WTC11 (cell line): Measurements from ENCODE around the gene CLUH. TPM values are rescaled to one million over a fixed set of nuclear protein-coding genes. Genes with fewer than 3 reads are reported as not detected.

Experiments used
- NFATC4 ChIP-seq: fragments of 250-450 bp; sonication (Bioruptor Pico); IDR thresholded peaks from 2 replicates; pipeline ENCODE4 v1.9.0; 2021; ENCODE audit warnings: mild to moderate bottlenecking
- ZNF317 ChIP-seq: sonication (generic); formaldehyde crosslinking; IDR thresholded peaks from 2 replicates; pipeline ENCODE4 v1.8.1; 2023; ENCODE audit warnings: low read depth, mild to moderate bottlenecking, moderate library complexity, missing genetic modification reagents, borderline replicate concordance
- microRNA-seq: library from miRNA; unstranded; fragments of <30 nt; microRNA quantifications from one replicate; pipeline ENCODE4 v1.2.0, GENCODE V29; 2022; ENCODE audit warnings: borderline number of aligned reads
- total RNA-seq: library from RNA; stranded (reverse); gene quantifications from 3 replicates; pipeline ENCODE4 v1.2.3, GENCODE V29; 2021
- TF ChIP-seq, protein P1 (sequence below): sonication (generic); formaldehyde crosslinking; IDR thresholded peaks from 2 replicates; pipeline ENCODE4 v1.8.0; 2023; ENCODE audit warnings: mild to moderate bottlenecking, missing genetic modification reagents
- TF ChIP-seq, protein P2 (sequence below): sonication (generic); formaldehyde crosslinking; IDR thresholded peaks from 2 replicates; pipeline ENCODE4 v1.8.0; 2022; ENCODE audit warnings: missing genetic modification reagents
- TF ChIP-seq, protein P3 (sequence below): fragments of 250-450 bp; sonication (Bioruptor Pico); IDR thresholded peaks from 2 replicates; pipeline ENCODE4 v1.9.0; 2021; ENCODE audit warnings: mild to moderate bottlenecking
- TF ChIP-seq, protein P4 (sequence below): sonication (generic); formaldehyde crosslinking; IDR thresholded peaks from 2 replicates; pipeline ENCODE4 v1.8.0; 2023; ENCODE audit warnings: missing genetic modification reagents

The CLUH gene
- total RNA-seq, 1 experiment from 2014 or later = 105 TPM

DNA sequence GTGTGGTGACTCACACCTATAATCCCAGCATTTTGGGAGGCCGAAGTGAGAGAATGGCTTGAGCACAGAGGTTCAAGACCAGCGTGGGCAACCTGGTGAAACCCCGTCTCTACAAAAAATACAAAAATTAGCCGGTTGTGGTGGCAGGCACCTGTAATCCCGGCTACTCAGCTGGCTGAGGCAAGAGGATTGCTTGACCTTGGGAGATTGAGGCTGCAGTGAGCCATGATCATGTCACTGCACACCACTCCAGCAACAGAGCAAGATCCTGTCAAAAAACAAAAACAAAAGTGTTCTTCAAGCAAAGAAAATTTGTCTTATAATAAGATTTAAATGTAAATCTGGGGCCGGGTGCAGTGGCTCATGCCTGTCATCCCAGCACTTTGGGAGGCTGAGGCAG, 66.6 kb downstream of the CLUH start (continued):
- TF ChIP-seq, protein P1, sequence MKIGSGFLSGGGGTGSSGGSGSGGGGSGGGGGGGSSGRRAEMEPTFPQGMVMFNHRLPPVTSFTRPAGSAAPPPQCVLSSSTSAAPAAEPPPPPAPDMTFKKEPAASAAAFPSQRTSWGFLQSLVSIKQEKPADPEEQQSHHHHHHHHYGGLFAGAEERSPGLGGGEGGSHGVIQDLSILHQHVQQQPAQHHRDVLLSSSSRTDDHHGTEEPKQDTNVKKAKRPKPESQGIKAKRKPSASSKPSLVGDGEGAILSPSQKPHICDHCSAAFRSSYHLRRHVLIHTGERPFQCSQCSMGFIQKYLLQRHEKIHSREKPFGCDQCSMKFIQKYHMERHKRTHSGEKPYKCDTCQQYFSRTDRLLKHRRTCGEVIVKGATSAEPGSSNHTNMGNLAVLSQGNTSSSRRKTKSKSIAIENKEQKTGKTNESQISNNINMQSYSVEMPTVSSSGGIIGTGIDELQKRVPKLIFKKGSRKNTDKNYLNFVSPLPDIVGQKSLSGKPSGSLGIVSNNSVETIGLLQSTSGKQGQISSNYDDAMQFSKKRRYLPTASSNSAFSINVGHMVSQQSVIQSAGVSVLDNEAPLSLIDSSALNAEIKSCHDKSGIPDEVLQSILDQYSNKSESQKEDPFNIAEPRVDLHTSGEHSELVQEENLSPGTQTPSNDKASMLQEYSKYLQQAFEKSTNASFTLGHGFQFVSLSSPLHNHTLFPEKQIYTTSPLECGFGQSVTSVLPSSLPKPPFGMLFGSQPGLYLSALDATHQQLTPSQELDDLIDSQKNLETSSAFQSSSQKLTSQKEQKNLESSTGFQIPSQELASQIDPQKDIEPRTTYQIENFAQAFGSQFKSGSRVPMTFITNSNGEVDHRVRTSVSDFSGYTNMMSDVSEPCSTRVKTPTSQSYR (CRISPR knock-in tag) = no peak
- TF ChIP-seq ZNF317 (CRISPR knock-in tag) (no peak), NFATC4 (CRISPR knock-in tag) (no peak)
- TF ChIP-seq, protein P2, sequence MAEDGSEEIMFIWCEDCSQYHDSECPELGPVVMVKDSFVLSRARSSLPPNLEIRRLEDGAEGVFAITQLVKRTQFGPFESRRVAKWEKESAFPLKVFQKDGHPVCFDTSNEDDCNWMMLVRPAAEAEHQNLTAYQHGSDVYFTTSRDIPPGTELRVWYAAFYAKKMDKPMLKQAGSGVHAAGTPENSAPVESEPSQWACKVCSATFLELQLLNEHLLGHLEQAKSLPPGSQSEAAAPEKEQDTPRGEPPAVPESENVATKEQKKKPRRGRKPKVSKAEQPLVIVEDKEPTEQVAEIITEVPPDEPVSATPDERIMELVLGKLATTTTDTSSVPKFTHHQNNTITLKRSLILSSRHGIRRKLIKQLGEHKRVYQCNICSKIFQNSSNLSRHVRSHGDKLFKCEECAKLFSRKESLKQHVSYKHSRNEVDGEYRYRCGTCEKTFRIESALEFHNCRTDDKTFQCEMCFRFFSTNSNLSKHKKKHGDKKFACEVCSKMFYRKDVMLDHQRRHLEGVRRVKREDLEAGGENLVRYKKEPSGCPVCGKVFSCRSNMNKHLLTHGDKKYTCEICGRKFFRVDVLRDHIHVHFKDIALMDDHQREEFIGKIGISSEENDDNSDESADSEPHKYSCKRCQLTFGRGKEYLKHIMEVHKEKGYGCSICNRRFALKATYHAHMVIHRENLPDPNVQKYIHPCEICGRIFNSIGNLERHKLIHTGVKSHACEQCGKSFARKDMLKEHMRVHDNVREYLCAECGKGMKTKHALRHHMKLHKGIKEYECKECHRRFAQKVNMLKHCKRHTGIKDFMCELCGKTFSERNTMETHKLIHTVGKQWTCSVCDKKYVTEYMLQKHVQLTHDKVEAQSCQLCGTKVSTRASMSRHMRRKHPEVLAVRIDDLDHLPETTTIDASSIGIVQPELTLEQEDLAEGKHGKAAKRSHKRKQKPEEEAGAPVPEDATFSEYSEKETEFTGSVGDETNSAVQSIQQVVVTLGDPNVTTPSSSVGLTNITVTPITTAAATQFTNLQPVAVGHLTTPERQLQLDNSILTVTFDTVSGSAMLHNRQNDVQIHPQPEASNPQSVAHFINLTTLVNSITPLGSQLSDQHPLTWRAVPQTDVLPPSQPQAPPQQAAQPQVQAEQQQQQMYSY (CRISPR knock-in tag) = no peak
- TF ChIP-seq, protein P3, sequence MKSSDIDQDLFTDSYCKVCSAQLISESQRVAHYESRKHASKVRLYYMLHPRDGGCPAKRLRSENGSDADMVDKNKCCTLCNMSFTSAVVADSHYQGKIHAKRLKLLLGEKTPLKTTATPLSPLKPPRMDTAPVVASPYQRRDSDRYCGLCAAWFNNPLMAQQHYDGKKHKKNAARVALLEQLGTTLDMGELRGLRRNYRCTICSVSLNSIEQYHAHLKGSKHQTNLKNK (CRISPR knock-in tag) = no peak
- TF ChIP-seq, protein P4, sequence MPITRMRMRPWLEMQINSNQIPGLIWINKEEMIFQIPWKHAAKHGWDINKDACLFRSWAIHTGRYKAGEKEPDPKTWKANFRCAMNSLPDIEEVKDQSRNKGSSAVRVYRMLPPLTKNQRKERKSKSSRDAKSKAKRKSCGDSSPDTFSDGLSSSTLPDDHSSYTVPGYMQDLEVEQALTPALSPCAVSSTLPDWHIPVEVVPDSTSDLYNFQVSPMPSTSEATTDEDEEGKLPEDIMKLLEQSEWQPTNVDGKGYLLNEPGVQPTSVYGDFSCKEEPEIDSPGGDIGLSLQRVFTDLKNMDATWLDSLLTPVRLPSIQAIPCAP (CRISPR knock-in tag) = no peak

Small RNAs within 50 kb of the gene (microRNA-seq; reads per million reads assigned to microRNA genes)
- gene MIR1253 (1.7 reads per million), gene MIR6776 (1.0 reads per million)

Other genes starting within 250 kb of the CLUH start
- 45.9 to 54.1 TPM (median 51.1 TPM) in 3 replicates for gene METTL16, start 199.9 kb downstream of the CLUH start, total RNA-seq
- 113 to 115 TPM (median 114 TPM) in 3 replicates for gene PAFAH1B1, start 118.1 kb downstream of the CLUH start, total RNA-seq
- 14.4 to 15.2 TPM (median 14.6 TPM) in 3 replicates for gene CCDC92B, start 37.9 kb upstream of the CLUH start, total RNA-seq
- 64.5 to 72.8 TPM (median 65.4 TPM) in 3 replicates for gene RAP1GAP2, start 84.7 kb upstream of the CLUH start, total RNA-seq